GM19099 (cell line): ENCODE measurements around the gene ASXL2.

Experiments used
- POLR2A ChIP-seq: IDR thresholded peaks from 3 replicates; pipeline ENCODE4 v1.6.1; 2011; ENCODE audit warnings: low read depth; ENCODE audit not compliant: insufficient read length; ENCODE audit errors: extremely low read depth

Gene ASXL2

DNA sequence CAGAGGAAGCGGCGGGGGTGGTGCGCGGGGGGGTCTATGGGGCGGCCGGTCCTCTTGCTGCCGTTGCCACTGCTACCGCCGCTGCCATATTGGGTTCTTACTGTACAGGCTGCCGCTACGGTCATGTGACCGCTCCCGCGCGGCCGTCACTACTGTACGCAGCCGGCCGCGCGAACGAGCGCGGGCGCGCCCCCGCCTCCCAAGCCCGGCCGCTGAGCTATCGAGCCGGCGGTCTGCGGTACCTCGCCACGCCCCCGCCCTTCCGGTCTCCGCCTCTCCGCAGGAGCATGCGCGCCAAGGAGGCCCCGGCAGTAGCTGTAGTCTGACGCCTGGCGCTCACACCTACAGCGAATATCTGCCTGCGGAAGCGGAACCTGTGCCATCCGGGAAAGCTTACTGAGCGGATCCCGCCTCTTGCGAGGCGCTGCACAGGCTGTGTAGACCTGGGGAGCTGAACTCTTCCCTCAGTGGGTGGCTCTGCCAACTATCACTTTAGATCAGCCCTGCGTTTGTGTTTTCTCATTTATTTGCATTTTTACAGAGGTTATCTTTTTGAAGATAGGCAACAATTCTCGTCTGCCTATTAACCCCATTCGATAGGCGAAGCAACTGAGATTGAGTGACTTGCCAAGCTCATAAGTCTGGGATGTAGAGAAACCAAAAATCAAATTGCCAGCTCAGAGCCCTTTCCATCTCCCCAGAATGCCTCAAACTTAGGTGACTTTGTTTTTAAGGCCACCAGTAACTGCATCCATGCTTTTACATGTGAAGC, at the start of gene ASXL2:
ASXL2 (minus strand) TSS at position 127 of the 772 bp plus-strand sequence. CDS start 265 bp downstream, outside the sequence.
- TF ChIP-seq POLR2A, result peak; percentile 92

DNA sequence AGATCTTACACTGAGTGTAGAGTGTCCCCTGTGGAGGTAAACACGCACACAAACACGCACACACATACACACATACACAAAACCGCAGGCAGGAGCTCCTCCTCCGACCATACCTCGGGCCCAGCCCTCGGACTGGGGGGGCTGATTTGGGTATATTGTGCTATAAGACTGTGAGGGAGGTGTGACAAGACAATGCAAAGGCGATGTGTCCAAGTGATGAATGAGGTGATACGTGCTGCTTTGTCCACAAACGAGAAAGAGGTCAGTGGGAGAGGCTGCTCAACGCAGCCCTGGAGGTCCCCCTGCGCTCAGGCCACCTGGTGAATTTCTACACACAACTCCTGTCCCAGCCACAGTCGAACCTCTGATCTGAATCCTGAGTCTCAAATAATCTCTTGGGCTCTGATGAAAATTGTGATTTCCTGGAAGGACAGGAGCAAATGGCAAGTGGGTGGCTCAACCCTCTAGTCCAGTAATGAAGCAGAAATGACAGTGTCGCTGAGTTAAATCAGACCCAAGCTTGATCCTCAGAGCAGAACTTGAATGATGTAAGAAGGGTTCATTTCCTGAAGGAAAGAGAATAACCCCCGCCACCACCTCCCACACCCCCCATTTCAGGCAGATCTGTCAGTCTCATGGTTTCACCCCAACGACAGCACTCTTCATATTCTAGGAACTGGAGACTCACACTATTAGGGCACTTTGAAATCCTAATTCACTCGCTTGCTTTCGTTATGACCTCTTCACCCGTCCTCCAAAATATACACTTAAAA, 48.9 kb upstream of the ASXL2 start:
- no peak for TF ChIP-seq POLR2A

DNA sequence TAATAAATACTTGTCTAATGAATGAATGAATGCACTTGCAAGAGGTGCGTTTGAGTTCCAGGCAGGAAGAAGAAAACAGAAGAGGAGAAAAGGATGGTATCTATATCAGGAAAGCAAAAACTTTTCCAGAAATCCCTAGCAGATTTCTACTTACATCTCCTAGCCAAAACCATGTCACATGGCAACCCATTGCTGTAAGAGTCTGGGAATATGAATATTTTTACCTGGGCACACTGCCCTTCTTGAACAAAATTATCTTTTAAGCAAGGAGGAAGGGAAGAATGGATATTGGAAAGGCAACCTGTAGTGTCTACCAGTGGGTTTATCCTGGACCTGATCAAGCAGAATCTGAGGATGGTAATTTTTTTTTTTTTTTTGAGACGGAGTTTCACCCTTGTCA, 44.2 kb upstream of the ASXL2 start:
- no peak for TF ChIP-seq POLR2A

DNA sequence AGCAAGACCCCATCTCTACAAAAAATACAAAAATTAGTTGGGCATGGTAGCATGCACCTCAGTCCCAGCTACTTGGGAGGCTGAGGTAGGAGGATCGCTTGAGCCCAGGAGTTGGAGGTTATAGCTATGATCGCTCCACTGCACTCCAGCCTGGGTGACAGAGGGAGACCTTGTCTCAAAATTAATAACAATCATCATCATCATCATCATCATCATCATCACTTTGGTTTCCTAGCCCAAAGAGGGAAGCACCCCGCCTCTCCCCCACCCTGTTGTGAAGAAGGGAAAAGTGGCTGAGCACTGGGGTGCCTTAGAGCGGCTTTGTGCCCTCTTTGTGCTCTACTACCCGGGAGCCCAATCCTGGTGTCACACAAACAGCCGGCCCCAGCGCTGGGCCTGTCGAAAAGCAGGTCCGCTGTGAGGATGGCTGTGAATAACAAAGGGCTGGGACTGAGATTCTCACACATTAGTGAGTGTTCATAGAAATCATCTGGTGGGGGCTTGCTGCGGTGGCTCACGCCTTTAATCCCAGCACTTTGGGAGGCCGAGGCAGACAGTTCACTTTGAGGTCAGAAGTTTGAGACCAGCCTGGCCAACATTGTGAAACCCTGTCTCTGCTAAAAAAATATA, 42.6 kb upstream of the ASXL2 start:
- no peak for TF ChIP-seq POLR2A

DNA sequence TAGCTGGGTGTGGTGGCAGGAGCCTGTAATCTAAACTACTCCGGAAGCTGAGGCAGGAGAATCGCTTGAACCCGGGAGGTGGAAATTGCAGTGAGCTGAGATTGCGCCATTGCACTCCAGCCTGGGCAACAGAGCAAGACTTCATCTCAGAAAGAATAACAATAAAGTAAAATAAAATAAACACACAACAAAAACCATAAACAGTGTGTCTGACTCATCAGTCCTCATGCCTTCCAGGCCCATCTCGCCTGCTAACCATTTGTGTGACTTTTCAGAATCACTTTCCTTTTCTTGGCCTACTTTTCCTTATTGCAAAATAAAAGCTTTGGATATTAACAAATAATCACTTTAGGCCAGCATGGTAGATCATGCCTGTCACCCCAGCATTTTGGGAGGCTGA, 42.0 kb upstream of the ASXL2 start:
- no peak for TF ChIP-seq POLR2A

DNA sequence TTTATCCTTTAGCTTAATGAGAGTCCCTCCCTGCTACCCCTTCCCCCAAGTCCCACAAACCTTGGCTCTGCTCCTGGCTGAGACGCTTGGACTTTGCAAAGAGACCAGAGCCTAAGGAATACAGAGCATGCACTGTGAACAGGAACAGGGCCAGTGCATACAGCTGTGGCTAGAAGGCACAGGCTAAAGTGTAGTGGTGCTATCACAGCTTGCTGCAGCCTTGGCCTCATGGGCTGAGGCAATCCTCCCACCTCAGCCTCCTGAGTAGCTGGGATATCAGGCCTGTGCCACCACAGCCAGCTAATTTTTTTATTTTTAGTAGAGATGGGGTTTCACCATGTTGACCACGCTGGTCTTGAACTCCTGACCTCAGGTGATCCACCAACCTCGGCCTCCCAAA, 39.5 kb upstream of the ASXL2 start:
- no peak for TF ChIP-seq POLR2A

DNA sequence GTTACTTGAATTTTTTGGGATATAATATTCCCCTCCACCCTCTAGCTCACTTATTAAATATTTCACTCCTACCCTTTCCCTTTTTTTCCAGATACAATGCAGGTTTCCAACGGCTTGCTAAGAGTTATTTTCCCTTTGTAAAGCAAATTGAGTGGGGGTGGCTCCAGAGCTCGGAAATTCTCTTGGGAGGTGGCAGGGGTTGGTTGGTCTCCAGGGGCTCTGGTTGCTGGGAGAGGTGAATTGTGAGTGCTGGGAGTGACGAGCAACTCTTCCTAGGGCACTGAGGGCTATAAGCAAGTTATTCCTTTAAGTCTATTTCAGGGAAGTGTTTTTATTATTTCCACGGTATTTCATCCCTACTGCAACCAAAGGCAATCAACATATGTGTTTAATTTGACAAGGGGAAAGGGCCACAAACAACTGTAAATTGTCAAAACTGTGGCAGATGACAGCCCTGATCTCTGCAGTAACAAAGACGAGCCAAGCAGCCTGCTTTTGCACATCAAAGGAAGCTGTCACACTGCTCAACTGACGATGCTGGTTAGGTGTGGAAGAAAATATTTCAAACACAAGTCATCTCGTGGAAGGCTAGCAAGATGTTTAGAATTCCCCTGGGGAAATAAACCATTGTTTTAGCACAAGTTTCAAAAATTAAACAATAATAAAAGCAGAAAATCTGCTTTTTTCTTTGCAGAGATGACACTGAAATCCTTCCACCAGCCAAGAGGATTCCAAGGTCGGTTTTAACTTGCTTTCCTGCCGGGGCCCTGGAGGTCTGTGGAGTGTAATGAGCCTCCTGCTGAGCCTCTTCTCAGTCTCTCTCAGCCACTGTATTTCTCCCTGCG, 34.8 kb upstream of the ASXL2 start:
- no peak for TF ChIP-seq POLR2A

DNA sequence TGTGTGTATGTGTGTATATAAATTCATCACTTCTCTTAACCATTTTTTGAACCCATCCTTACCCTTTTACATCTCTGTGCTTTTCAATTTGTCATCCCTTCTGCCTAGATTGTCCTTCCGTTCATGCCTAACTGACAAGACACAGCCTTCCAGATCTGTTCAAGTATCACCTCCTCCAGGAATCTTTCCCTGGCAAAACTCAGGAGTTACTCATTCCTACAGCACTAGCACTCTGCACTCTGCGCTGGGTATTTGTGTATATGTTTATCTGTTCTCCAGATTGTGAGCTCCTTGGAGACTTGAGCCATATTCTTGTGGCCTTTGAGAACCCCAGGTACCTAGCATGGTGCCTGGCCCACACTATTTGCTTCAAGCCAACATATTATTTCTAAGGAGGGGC, 26.8 kb upstream of the ASXL2 start:
- no peak for TF ChIP-seq POLR2A

DNA sequence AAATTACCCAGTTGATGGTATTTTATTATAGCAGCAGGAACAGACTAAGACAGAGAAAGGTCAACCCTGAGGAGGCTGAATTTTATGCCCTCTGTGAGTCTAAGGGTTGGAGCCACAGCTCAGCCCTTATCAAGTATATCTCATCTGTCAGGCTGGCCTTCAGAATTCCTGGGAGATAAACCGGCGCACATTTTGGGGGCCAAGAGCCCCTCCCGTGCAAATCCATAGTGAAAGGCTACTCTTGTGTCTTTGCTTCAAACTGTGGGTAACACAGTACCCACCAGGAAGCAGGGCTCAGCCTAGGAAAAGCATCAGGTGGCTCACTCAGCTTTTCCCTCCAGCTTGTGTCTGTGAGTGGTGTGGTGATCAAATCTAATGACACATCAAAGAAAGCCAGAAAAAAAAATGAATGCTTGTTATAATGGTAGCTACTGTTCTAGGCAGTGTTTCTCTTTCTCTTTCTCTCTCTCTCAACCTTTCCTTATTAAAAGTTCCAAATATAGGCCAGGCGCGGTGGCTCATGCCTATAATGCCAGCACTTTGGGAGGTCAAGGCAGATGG, 25.0 kb upstream of the ASXL2 start:
- TF ChIP-seq POLR2A, result no peak

DNA sequence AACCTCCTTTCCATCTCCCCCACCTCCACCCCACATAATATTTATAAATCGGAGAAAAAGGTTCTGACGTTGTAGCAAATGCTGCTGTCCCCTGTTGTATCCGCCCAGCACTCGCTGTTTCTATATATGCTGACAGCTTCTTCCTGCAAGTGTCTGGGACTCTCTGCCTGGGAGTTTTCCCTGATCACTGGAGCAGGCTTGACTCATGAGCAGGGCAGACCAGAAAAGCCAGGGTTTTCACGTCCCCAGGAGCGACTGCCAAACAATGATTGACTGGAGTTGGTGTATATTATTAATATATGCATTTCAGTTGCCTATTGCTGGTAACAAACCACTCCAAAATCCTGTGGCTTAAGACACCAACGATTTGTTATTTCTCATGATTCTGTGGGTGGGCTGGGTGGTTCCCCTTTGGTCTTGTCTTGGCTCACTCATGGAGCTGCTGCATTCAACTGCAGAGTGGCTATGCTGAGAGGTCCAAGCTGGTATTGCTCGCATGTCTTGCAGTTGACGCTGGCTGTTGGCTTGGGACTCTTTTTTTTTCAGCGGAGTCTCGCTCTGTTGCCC, 21.2 kb upstream of the ASXL2 start:
- no peak for TF ChIP-seq POLR2A

DNA sequence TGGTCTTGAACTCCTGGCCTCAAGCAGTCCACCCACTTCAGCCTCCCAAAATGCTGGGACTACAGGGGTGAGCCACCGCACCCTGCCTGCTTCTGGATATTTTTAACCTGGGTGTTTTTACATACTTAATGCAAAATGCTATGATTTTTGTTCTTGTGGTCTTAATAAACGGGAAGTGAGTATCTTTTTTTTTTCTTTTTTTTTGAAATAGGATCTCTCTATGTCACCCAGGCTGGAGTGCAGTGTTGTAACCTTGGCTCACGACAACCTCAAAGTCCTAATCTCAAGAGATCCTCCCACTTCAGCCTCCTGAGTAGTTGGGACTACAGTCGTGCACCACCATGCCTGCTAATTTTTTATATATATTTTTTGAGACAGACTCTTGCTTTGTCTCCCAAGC, 19.2 kb upstream of the ASXL2 start:
- TF ChIP-seq POLR2A, result no peak

DNA sequence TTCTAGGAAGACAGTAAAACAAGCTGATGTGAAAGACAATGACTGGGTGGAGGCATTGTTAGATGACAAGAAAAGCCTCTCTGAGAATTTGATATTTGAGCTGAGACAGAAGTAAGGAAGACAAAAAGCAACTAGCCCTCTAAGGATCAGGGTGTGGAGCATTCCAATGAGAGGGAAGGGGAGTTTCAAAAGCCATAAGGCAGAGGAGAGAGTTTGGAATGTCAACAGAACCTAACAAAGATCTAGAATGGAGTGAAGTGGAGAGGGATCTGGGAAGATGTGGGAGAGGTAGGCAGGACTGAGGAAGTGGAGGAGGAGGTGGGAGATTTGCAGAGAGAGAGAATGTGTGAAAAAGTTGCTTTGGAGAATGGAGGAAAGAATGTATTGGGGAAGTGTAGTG, 17.3 kb upstream of the ASXL2 start:
- no peak for TF ChIP-seq POLR2A

DNA sequence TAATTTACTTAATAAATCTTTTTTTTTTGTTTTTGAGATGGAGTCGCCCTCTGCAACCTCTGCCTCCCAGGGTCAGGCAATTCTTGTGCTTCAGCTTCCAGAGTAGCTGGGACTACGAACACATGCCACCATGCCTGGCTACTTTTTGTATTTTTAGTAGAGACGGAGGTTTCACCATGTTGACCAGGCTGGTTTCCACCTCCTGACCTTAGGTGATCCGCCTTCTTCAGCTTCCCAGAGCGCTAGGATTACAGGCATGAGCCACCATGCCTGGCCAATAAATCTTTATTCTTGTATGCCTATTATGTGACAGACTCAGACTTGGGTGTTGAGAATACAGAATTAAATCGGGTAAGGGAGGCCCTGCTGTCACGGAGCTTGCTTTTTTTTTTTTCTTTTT, 16.7 kb upstream of the ASXL2 start:
- no peak for TF ChIP-seq POLR2A

DNA sequence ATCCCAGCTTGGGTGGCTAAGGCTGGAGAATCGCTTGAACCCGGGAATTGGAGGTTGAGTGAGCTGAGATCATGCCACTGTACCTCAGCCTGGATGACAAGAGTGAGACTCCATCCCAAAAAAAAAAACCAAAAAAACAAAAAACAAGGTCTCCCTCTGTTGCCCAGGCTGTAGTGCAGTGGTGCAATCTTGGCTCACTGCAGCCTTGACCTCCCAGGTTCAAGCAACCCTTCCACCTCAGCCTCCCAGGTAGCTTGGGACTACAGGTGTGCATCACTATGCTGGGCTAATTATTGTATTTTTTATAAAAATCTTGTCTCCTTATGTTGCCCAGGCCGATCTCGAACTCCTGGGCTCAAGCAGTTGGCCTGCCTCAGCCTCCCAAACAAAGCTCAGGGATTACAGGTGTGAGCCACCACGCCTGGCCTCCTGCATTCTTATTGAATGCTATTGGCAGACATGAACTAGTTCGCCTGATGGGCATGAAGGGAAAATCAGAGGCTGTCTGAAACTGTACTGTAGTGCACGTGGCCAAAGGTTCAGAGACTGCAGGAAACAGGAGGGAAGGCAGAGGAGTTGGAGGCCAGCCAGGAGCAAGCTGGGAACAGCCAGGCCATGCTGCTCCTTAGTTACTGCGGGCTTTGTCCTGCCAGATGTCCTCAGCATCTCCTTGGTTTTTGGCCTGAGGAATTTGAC, 16.0 kb upstream of the ASXL2 start:
- TF ChIP-seq POLR2A, result no peak

DNA sequence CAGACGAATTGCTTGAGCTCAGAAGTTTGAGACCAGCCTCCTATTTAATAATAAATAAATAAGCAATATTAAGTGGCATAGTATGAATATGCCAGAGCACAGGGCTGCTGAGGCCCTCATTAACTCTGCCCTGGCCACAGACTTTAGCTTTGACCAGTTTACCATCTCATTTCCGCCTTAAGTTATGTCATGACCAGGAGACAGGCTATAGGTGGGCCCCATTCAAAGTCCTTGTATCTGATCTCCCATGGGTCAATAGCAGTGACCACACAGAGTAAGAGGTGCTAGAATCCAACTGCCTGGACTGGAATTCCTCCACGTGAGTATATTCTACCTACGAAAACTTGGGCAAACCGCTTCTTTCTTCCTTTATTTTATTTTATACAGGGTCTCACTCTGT, 13.4 kb upstream of the ASXL2 start:
- TF ChIP-seq POLR2A, result no peak
